WTC11 (cell line): ENCODE data around the gene ZDHHC9. TPM values are rescaled to one million over a fixed set of nuclear protein-coding genes. Genes with fewer than 3 reads are reported as not detected.

Source experiments
- ATAC-seq: fragments of 200-7000 bp; cut with Tn5 transposase; 2 replicates; pipeline ENCODE4 v1.10.0; 2021; ENCODE audit warnings: mild to moderate bottlenecking, moderate library complexity
- CTCF ChIA-PET: fragments of 300-600 bp; sonication (Branson Sonifier 250); formaldehyde crosslinking; loops from one replicate; lab custom pipeline; 2021; ENCODE audit warnings: antibody characterized with exemption; lab: Charles Lee
- POLR2A ChIA-PET: fragments of 350-600 bp; sonication (Branson Sonifier 250); formaldehyde crosslinking; loops from one replicate; lab custom pipeline; 2021; ENCODE audit warnings: antibody characterized with exemption; lab: Charles Lee
- DNase-seq: peaks from one replicate; pipeline ENCODE4 v3.0.0; 2021; ENCODE audit warnings: low spot score
- H3K27ac Mint-ChIP-seq: 2 replicates; pipeline ENCODE4 v1.8.0; 2021; ENCODE audit warnings: mixed read lengths
- H3K27me3 Mint-ChIP-seq: 2 replicates; pipeline ENCODE4 v1.8.0; 2021; ENCODE audit warnings: low read depth, mild to moderate bottlenecking, moderate library complexity, mixed read lengths
- H3K36me3 Mint-ChIP-seq: 2 replicates; pipeline ENCODE4 v1.8.0; 2021; ENCODE audit warnings: mixed read lengths
- H3K4me1 Mint-ChIP-seq: 2 replicates; pipeline ENCODE4 v1.8.0; 2022; ENCODE audit warnings: mixed read lengths
- H3K4me3 Mint-ChIP-seq: 2 replicates; pipeline ENCODE4 v1.8.0; 2021; ENCODE audit warnings: mild to moderate bottlenecking, moderate library complexity, mixed read lengths
- H3K9me3 Mint-ChIP-seq: 2 replicates; pipeline ENCODE4 v1.8.0; 2021; ENCODE audit warnings: mixed read lengths
- ATF3 ChIP-seq: sonication (generic); formaldehyde crosslinking; conservative IDR thresholded peaks from 2 replicates; pipeline ENCODE4 v1.8.1; 2022; ENCODE audit warnings: mild to moderate bottlenecking, missing genetic modification reagents
- CBFB ChIP-seq: sonication (generic); formaldehyde crosslinking; IDR thresholded peaks from 2 replicates; pipeline ENCODE4 v1.8.1; 2022; ENCODE audit warnings: mild to moderate bottlenecking, low read depth, missing genetic modification reagents
- ETV6 ChIP-seq: sonication (generic); formaldehyde crosslinking; IDR thresholded peaks from 2 replicates; pipeline ENCODE4 v1.8.1; 2022; ENCODE audit warnings: mild to moderate bottlenecking, missing genetic modification reagents
- FOXJ3 ChIP-seq: sonication (generic); formaldehyde crosslinking; IDR thresholded peaks from 2 replicates; pipeline ENCODE4 v1.9.0; 2021; ENCODE audit warnings: missing genetic modification reagents, mild to moderate bottlenecking, borderline replicate concordance
- GABPB1 ChIP-seq: sonication (generic); formaldehyde crosslinking; IDR thresholded peaks from 2 replicates; pipeline ENCODE4 v1.8.1; 2023; ENCODE audit warnings: mild to moderate bottlenecking, missing genetic modification reagents
- KAT7 ChIP-seq: sonication (generic); formaldehyde crosslinking; IDR thresholded peaks from 2 replicates; pipeline ENCODE4 v1.8.1; 2023; ENCODE audit warnings: missing genetic modification reagents, mild to moderate bottlenecking, borderline replicate concordance
- NFATC4 ChIP-seq: fragments of 250-450 bp; sonication (Bioruptor Pico); IDR thresholded peaks from 2 replicates; pipeline ENCODE4 v1.9.0; 2021; ENCODE audit warnings: mild to moderate bottlenecking
- NR1H2 ChIP-seq: sonication (generic); formaldehyde crosslinking; IDR thresholded peaks from 2 replicates; pipeline ENCODE4 v1.9.0; 2021; ENCODE audit warnings: mild to moderate bottlenecking, moderate library complexity, missing genetic modification reagents
- SOX15 ChIP-seq: fragments of 250-450 bp; sonication (Bioruptor Pico); IDR thresholded peaks from 2 replicates; pipeline ENCODE4 v1.9.0; 2021; ENCODE audit warnings: mild to moderate bottlenecking
- SP1 ChIP-seq: sonication (generic); formaldehyde crosslinking; conservative IDR thresholded peaks from 2 replicates; pipeline ENCODE4 v1.8.1; 2022; ENCODE audit warnings: missing genetic modification reagents
- TEAD1 ChIP-seq: sonication (generic); formaldehyde crosslinking; IDR thresholded peaks from 2 replicates; pipeline ENCODE4 v1.8.0; 2022; ENCODE audit warnings: mild to moderate bottlenecking, missing genetic modification reagents
- TEAD4 ChIP-seq: sonication (generic); formaldehyde crosslinking; IDR thresholded peaks from 2 replicates; pipeline ENCODE4 v1.8.0; 2022; ENCODE audit warnings: mild to moderate bottlenecking, missing genetic modification reagents
- USF2 ChIP-seq: sonication (generic); formaldehyde crosslinking; IDR thresholded peaks from 2 replicates; pipeline ENCODE4 v1.8.1; 2023; ENCODE audit warnings: mild to moderate bottlenecking, missing genetic modification reagents, moderate library complexity
- ZBTB43 ChIP-seq: sonication (generic); formaldehyde crosslinking; IDR thresholded peaks from 2 replicates; pipeline ENCODE4 v1.8.1; 2023; ENCODE audit warnings: mild to moderate bottlenecking, missing genetic modification reagents
- ZNF138 ChIP-seq: sonication (generic); formaldehyde crosslinking; conservative IDR thresholded peaks from 2 replicates; pipeline ENCODE4 v1.8.1; 2022; ENCODE audit warnings: mild to moderate bottlenecking, moderate library complexity, missing genetic modification reagents
- ZNF232 ChIP-seq: sonication (generic); formaldehyde crosslinking; IDR thresholded peaks from 2 replicates; pipeline ENCODE4 v1.8.0; 2022; ENCODE audit warnings: mild to moderate bottlenecking, missing genetic modification reagents
- ZNF423 ChIP-seq: fragments of 250-450 bp; sonication (Bioruptor Pico); IDR thresholded peaks from 2 replicates; pipeline ENCODE4 v2.1.2; 2022; ENCODE audit warnings: mild to moderate bottlenecking, moderate library complexity
- total RNA-seq: library from RNA; stranded (reverse); gene quantifications from 3 replicates; pipeline ENCODE4 v1.2.3, GENCODE V29; 2021
- TF ChIP-seq, protein P1 (sequence below): fragments of 250-450 bp; sonication (Bioruptor Pico); IDR thresholded peaks from 2 replicates; pipeline ENCODE4 v1.9.0; 2021; ENCODE audit warnings: mild to moderate bottlenecking
- TF ChIP-seq, protein P2 (sequence below): sonication (generic); formaldehyde crosslinking; IDR thresholded peaks from 2 replicates; pipeline ENCODE4 v1.8.1; 2022; ENCODE audit warnings: low read depth, mild to moderate bottlenecking, moderate library complexity, missing genetic modification reagents, borderline replicate concordance
- TF ChIP-seq, protein P3 (sequence below): sonication (generic); formaldehyde crosslinking; IDR thresholded peaks from 2 replicates; pipeline ENCODE4 v1.8.1; 2022; ENCODE audit warnings: low read depth, missing genetic modification reagents, borderline replicate concordance
- TF ChIP-seq, protein P4 (sequence below): sonication (generic); formaldehyde crosslinking; IDR thresholded peaks from 2 replicates; pipeline ENCODE4 v1.8.1; 2022; ENCODE audit warnings: mild to moderate bottlenecking, missing genetic modification reagents, moderate library complexity, borderline replicate concordance

Gene ZDHHC9
- total RNA-seq, 1 experiment from 2014 or later, result 25.0 TPM

GRCh38 chrX:129780441-129781105 is 63.1 kb downstream of the ZDHHC9 start:
- H3K27me3 Mint-ChIP-seq, result no peaks in the 10 kb centered on the region; the same call in 1 of the 2 replicates
- DNase-seq (no peak), ATAC-seq (no peak)
- TF ChIP-seq NFATC4 (CRISPR knock-in tag) (no peak), SP1 (CRISPR knock-in tag) (no peak), ATF3 (CRISPR knock-in tag) (no peak), KAT7 (CRISPR knock-in tag) (no peak)
- TF ChIP-seq, protein P1, sequence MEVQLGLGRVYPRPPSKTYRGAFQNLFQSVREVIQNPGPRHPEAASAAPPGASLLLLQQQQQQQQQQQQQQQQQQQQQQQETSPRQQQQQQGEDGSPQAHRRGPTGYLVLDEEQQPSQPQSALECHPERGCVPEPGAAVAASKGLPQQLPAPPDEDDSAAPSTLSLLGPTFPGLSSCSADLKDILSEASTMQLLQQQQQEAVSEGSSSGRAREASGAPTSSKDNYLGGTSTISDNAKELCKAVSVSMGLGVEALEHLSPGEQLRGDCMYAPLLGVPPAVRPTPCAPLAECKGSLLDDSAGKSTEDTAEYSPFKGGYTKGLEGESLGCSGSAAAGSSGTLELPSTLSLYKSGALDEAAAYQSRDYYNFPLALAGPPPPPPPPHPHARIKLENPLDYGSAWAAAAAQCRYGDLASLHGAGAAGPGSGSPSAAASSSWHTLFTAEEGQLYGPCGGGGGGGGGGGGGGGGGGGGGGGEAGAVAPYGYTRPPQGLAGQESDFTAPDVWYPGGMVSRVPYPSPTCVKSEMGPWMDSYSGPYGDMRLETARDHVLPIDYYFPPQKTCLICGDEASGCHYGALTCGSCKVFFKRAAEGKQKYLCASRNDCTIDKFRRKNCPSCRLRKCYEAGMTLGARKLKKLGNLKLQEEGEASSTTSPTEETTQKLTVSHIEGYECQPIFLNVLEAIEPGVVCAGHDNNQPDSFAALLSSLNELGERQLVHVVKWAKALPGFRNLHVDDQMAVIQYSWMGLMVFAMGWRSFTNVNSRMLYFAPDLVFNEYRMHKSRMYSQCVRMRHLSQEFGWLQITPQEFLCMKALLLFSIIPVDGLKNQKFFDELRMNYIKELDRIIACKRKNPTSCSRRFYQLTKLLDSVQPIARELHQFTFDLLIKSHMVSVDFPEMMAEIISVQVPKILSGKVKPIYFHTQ, result no peak
- TF ChIP-seq, protein P2, sequence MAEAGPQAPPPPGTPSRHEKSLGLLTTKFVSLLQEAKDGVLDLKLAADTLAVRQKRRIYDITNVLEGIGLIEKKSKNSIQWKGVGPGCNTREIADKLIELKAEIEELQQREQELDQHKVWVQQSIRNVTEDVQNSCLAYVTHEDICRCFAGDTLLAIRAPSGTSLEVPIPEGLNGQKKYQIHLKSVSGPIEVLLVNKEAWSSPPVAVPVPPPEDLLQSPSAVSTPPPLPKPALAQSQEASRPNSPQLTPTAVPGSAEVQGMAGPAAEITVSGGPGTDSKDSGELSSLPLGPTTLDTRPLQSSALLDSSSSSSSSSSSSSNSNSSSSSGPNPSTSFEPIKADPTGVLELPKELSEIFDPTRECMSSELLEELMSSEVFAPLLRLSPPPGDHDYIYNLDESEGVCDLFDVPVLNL (CRISPR knock-in tag), result no peak
- no peak overlapping the region for H3K4me3 Mint-ChIP-seq
- ChIA-PET CTCF (interaction anchor here (0.6 to 1.5 kb wide), 4 partner anchors 10 to 27 kb away, joined by 3 to 6 read pairs (median 4); no protein-coding TSS in a partner anchor), POLR2A (interaction anchor here (1.0 kb wide), 1 partner anchor 24 kb away, joined by 3 read pairs; no protein-coding TSS in a partner anchor)
- H3K27ac Mint-ChIP-seq, result no peak overlapping the region
- H3K9me3 Mint-ChIP-seq, result no peaks in the 10 kb centered on the region
- 0 out of 2 replicates have a peak, but pooled peaks cover 2% of the 10 kb centered on the region for H3K4me1 Mint-ChIP-seq
- H3K36me3 Mint-ChIP-seq, result no peaks in the 10 kb centered on the region

DNA sequence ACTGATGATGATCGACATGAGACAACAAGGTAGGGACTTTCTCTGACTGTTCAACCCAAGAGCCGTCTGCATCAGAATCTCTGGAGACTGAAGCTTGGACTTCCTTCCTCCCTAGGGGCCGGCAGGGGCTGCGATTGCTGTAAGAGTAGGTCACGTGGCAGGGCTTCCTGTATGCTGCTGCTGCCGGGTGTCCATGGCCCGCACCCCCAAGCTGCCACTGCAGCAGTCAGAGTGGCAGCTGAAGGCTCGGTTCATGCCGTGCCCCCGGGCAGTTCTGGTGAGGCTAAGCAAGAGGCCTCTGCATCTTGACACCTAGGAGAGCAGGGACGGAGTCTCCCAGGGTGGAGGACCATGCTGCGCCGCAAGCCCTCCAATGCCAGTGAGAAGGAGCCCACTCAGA is 63.9 kb downstream of the ZDHHC9 start, which contains the start of gene SASH3:
Gene SASH3, plus strand, starts transcription at position 203 of the 400 bp plus-strand sequence. Its CDS starts 149 bp downstream, at position 352.
- POLR2A ChIA-PET, result no interaction called here
- CTCF ChIA-PET, result no interaction called here

DNA sequence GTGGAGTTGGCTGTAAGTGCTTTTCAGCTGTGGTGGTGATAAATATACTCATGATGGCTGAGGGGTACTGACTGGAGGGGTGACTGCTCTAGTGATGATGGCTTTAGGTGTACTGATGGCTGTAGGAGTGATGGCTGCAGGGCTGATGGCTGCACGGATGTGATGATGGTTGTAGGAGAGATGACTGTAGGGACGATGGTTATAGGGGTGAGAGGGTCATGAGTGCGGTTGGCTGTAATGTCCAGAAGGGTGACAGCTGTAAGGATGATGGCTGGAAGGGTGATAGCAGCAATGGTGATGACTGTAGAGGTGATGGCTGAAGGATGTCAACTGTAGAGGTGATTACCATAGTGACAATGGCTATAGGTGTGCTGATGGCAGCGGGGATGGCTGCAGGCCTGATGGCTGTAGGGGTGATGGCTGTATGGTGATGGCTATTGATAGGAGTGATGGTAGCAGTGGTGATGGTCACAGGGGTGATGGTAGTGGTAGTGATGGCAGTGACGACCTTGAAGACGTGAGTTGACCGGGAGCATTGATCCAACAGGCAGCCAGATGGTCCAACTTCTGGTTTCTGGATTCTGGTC is 64.5 kb downstream of the ZDHHC9 start:
- ChIA-PET CTCF (no interaction called here), POLR2A (no interaction called here)
- Mint-ChIP-seq H3K9me3 (no peaks in the 10 kb centered on the region), H3K27ac (no peak overlapping the region), H3K4me1 (peaks cover 5% of the 10 kb centered on the region), H3K27me3 (peaks cover 2% of the 10 kb centered on the region; the same call in 1 of the 2 replicates), H3K4me3 (no peak overlapping the region), H3K36me3 (no peaks in the 10 kb centered on the region)
- DNase-seq, result no peak
- ATAC-seq, result no peak
- TF ChIP-seq ZNF138, result no peak
- no peak for TF ChIP-seq USF2
- TF ChIP-seq NR1H2 (CRISPR knock-in tag), result no peak
- TF ChIP-seq SP1 (CRISPR knock-in tag), result no peak
- TF ChIP-seq ETV6 (CRISPR knock-in tag), result no peak
- TF ChIP-seq, protein P3, sequence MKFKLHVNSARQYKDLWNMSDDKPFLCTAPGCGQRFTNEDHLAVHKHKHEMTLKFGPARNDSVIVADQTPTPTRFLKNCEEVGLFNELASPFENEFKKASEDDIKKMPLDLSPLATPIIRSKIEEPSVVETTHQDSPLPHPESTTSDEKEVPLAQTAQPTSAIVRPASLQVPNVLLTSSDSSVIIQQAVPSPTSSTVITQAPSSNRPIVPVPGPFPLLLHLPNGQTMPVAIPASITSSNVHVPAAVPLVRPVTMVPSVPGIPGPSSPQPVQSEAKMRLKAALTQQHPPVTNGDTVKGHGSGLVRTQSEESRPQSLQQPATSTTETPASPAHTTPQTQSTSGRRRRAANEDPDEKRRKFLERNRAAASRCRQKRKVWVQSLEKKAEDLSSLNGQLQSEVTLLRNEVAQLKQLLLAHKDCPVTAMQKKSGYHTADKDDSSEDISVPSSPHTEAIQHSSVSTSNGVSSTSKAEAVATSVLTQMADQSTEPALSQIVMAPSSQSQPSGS (CRISPR knock-in tag), result no peak
- TF ChIP-seq TEAD1, result no peak
- TF ChIP-seq, protein P4, sequence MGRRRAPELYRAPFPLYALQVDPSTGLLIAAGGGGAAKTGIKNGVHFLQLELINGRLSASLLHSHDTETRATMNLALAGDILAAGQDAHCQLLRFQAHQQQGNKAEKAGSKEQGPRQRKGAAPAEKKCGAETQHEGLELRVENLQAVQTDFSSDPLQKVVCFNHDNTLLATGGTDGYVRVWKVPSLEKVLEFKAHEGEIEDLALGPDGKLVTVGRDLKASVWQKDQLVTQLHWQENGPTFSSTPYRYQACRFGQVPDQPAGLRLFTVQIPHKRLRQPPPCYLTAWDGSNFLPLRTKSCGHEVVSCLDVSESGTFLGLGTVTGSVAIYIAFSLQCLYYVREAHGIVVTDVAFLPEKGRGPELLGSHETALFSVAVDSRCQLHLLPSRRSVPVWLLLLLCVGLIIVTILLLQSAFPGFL, result no peak
- TF ChIP-seq SOX15, result no peak
- no peak for TF ChIP-seq CBFB (CRISPR knock-in tag)
- no peak for TF ChIP-seq ZNF423 (CRISPR knock-in tag)
- no peak for TF ChIP-seq NFATC4 (CRISPR knock-in tag)
- TF ChIP-seq FOXJ3, result no peak
- TF ChIP-seq TEAD4 (CRISPR knock-in tag), result no peak

More for the DNA sequence above, 63.9 kb downstream of the ZDHHC9 start, which contains the start of gene SASH3:
- ATAC-seq (no peak), DNase-seq (no peak)
- Mint-ChIP-seq H3K9me3 (no peaks in the 10 kb centered on the region), H3K27ac (no peak within 1 kb of the TSS), H3K27me3 (peaks cover 2% of the 10 kb centered on the region; the same call in 1 of the 2 replicates), H3K4me3 (no peak within 1 kb of the TSS), H3K4me1 (0 out of 2 replicates have a peak, but pooled peaks cover 2% of the 10 kb centered on the region), H3K36me3 (no peaks in the 10 kb centered on the region)
- TF ChIP-seq GABPB1 (CRISPR knock-in tag), result no peak
- TF ChIP-seq ZNF232, result no peak
- no peak for TF ChIP-seq ZBTB43 (CRISPR knock-in tag)
- TF ChIP-seq, all 79 proteins: peak for 0
